Measurements from ENCODE around the gene LYZL4. TPM values are rescaled to one million over a fixed set of nuclear protein-coding genes. Genes with fewer than 3 reads are reported as not detected.

LYZL4 gene
- total and polyA plus RNA-seq, 11 donors = not detected

DNA sequence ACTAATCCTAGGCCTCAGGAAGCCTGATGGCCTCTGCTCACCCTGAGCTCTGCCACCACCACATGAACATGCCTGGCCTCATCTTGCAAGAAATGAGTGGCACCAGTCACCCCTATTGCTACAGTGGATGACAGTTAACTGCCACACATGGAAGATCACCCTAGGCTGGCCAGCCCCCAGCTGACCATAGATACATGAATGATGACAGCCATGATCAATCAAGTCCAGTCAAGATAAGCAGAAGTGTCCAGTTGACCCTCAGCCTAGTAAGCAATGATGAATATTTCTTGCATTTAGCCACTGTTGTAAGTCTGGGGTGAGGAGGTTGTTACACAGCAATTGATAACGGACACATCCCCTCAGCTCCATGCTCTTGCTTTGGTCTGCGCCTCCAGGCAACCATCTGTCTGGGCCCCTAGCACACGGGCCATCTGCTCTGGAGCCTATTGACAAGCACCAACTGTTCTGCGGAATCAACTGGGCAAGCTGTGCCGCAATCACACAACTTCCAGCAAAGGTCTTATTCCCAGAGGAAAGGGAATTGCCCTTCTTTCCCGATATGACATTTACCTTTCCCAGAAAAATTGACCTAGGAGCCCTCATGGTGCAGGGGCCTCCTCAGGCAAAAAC lies 2.2 kb upstream of the LYZL4 start:
- intact Hi-C loops (cut with DNase I) = no loop called here
- 91 to 100% (median 94%) methylated on average over 4 to 6 of the region's 6 CpGs for WGBS, 4 donors
- H3K9me3 ChIP-seq = no peaks in the 10 kb centered on the region
- TF ChIP-seq POLR2A (IDR thresholded peaks at IDR 0.05) = no peak
- TF ChIP-seq, protein P1, sequence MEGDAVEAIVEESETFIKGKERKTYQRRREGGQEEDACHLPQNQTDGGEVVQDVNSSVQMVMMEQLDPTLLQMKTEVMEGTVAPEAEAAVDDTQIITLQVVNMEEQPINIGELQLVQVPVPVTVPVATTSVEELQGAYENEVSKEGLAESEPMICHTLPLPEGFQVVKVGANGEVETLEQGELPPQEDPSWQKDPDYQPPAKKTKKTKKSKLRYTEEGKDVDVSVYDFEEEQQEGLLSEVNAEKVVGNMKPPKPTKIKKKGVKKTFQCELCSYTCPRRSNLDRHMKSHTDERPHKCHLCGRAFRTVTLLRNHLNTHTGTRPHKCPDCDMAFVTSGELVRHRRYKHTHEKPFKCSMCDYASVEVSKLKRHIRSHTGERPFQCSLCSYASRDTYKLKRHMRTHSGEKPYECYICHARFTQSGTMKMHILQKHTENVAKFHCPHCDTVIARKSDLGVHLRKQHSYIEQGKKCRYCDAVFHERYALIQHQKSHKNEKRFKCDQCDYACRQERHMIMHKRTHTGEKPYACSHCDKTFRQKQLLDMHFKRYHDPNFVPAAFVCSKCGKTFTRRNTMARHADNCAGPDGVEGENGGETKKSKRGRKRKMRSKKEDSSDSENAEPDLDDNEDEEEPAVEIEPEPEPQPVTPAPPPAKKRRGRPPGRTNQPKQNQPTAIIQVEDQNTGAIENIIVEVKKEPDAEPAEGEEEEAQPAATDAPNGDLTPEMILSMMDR (IDR thresholded peaks at IDR 0.05) = no peak
- peaks cover 0 to 13% (median 3%) of the 10 kb centered on the region in 9 donors for H3K27me3 ChIP-seq
- ATAC-seq = no peak
- no peak for DNase-seq
- no peak overlapping the region for H3K4me3 ChIP-seq
- no peaks in the 10 kb centered on the region for H3K4me1 ChIP-seq
- no peak overlapping the region for H3K27ac ChIP-seq
- H3K36me3 ChIP-seq = no peaks in the 10 kb centered on the region

DNA sequence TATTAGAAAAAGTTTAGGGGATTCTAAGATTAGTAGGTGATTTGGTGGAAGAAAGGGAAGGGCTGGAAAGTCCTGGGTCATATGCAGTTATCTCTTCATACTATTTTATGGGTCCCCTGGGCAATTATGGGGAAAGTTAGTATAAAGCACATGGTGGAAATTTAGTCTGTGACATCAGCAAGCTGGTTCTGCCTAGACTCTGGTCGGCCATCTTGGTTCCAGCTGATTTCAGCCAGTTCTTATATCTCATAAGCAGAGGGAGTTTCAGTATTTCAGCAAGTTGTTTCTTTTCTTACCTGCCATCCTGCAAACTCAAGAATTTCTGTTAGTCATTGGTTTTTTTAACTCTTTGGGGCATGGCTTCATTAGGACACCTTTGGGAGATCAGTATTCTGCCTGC lies 1.0 kb upstream of the LYZL4 start:
- DNase-seq (no peak), ATAC-seq (no peak)
- no peaks in the 10 kb centered on the region for H3K9me3 ChIP-seq
- no peak overlapping the region for H3K27ac ChIP-seq
- no peak overlapping the region for H3K4me3 ChIP-seq
- no peaks in the 10 kb centered on the region for H3K4me1 ChIP-seq
- 86 to 92% (median 90%) methylated on average over 1 of the region's 1 CpG for WGBS, 4 donors
- intact Hi-C loops (cut with DNase I) = no loop called here
- peaks cover 0 to 13% (median 3%) of the 10 kb centered on the region in 9 donors for H3K27me3 ChIP-seq
- H3K36me3 ChIP-seq = no peaks in the 10 kb centered on the region
- TF ChIP-seq POLR2A (IDR thresholded peaks at IDR 0.05) = no peak
- TF ChIP-seq, protein P1 (IDR thresholded peaks at IDR 0.05) = no peak

DNA sequence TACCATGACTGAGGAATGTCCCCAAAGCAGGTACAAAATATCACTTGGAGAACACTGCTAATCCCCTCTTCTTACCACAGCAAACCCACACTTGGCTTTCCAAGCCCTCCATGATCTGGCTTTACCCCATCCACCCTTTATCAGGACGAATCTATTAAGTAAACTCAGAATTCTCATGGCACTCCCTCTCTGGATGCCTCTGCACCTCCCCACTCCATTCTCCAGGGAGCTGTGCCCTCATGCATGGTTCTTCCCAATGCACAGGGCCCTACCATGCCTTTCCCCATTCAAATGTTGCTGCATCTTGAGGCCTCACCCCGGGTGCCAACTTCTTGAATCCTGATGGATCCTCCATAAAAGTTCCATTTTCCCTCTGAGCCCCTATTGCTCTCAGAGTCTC lies 2.3 kb downstream of the LYZL4 start:
- TF ChIP-seq, protein P1 (IDR thresholded peaks at IDR 0.05) = no peak
- no peak for TF ChIP-seq POLR2A (IDR thresholded peaks at IDR 0.05)
- H3K27me3 ChIP-seq = peaks cover 0 to 6% (median 0%) of the 10 kb centered on the region in 9 donors
- no peak overlapping the region for H3K4me3 ChIP-seq
- H3K9me3 ChIP-seq = no peaks in the 10 kb centered on the region
- no peak for ATAC-seq
- DNase-seq = no peak
- H3K27ac ChIP-seq = no peak overlapping the region
- no peaks in the 10 kb centered on the region for H3K36me3 ChIP-seq
- intact Hi-C loops (cut with DNase I) = no loop called here
- WGBS, 4 donors = 73 to 85% (median 81%) methylated on average over 2 of the region's 2 CpGs
- H3K4me1 ChIP-seq = no peaks in the 10 kb centered on the region

DNA sequence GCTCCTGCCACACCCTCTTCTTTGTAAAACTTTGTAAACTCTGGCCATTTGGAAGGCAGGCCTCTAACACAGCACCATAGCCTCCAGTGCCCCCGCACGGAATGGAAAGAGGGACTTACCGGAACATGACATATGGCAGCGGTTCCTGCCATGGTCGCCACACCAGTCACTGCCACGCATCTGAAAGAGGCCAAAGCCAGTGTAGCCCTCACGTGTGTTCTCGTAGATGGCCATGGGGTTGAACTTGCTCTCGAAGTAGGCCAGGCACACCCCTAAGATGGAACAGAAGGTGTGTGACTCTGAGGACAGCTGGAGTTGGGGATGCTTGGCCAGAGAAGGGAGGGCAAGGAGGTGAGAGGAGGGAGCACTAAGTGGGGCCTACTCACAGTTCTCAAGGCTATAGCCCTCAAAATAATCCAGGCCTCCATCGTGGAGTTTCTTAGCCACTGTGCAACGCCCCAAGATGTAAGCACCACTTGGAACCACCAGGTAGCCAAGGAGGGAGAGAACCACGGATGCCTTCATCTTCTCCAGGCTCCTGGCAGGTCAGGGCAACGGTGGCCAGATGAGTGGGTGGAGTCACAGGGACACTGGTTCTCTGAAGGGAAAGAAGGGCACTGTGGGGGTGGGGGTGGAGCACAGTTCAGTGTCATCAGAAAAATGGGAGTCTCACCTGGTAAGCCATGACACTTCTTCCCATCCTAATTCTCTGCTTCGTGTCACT lies 3.5 kb downstream of the LYZL4 start:
- ATAC-seq (no peak), DNase-seq (no peak)
- intact Hi-C loops (cut with DNase I) = no loop called here
- TF ChIP-seq, protein P1 (IDR thresholded peaks at IDR 0.05) = no peak
- TF ChIP-seq POLR2A (IDR thresholded peaks at IDR 0.05) = no peak
- no peaks in the 10 kb centered on the region for H3K9me3 ChIP-seq
- H3K4me3 ChIP-seq = no peak overlapping the region
- 86 to 92% (median 90%) methylated on average over 14 of the region's 14 CpGs for WGBS, 4 donors
- H3K36me3 ChIP-seq = no peaks in the 10 kb centered on the region
- no peak overlapping the region for H3K27ac ChIP-seq
- no peaks in the 10 kb centered on the region for H3K4me1 ChIP-seq
- peaks cover 0 to 4% (median 0%) of the 10 kb centered on the region in 9 donors for H3K27me3 ChIP-seq

All from heart left ventricle (tissue), 16 donors.